Esophagus (tissue), 2 donors: ENCODE data around the gene OIP5. TPM values are rescaled to one million over a fixed set of nuclear protein-coding genes. Genes with fewer than 3 reads are reported as not detected.
A peak's percentile ranks its signal among the peaks of the same experiment; 100 is the strongest.

Source experiments
- H3K27ac ChIP-seq, 2 donors: one replicate each; pipeline ENCODE4 v1.5.1; 2013; ENCODE audit warnings: low read depth in 2 of 2, mild to moderate bottlenecking in 2 of 2, inconsistent platforms in 1 of 2, low read length in 1 of 2, moderate library complexity in 1 of 2
- H3K27me3 ChIP-seq, 2 donors: one replicate each; pipeline ENCODE4 v1.6.1; 2013; ENCODE audit warnings: low read length in 2 of 2, control low read depth in 1 of 2, mild to moderate bottlenecking in 1 of 2; ENCODE audit not compliant: insufficient read depth in 2 of 2, control insufficient read depth in 1 of 2
- H3K36me3 ChIP-seq, 2 donors: one replicate each; pipeline ENCODE4 v1.6.1; 2013; ENCODE audit warnings: low read length in 1 of 2; ENCODE audit not compliant: control insufficient read depth in 2 of 2, insufficient read depth in 2 of 2
- H3K4me1 ChIP-seq, 2 donors: one replicate each; pipeline ENCODE4 v1.6.1; 2013; ENCODE audit warnings: low read length in 1 of 2; ENCODE audit not compliant: control insufficient read depth in 2 of 2, insufficient read depth in 2 of 2
- H3K4me3 ChIP-seq, 2 donors: one replicate each; pipeline ENCODE4 v1.5.1; 2013; ENCODE audit warnings: low read length in 2 of 2, mild to moderate bottlenecking in 2 of 2, low read depth in 1 of 2, moderate library complexity in 1 of 2
- H3K9me3 ChIP-seq, 2 donors: one replicate each; pipeline ENCODE4 v1.6.1; 2013; ENCODE audit warnings: mild to moderate bottlenecking in 2 of 2, low read depth in 1 of 2, low read length in 1 of 2, moderate library complexity in 1 of 2; ENCODE audit not compliant: control insufficient read depth in 2 of 2, insufficient read depth in 1 of 2
- WGBS, 2 donors: extraction: QIAGEN DNeasy Blood & Tissue Kit; methylation state at CpG; one replicate each; pipeline ENCODE4 v1.1.7; 2013; 5-methylcytosine and 5-hydroxymethylcytosine counted together
- polyA plus RNA-seq, 2 donors: library from polyadenylated mRNA; stranded (reverse); fragments of 200-250 nt; gene quantifications; one replicate each; pipeline ENCODE4 v1.2.3, GENCODE V29; 2013
- donor health status: healthy with polysubstance abuse.
- donor health status: Bipolar disorder and iron deficiency.

OIP5 gene
- 1 to 10 TPM; 3.1 to 6.4 TPM for polyA plus RNA-seq

DNA sequence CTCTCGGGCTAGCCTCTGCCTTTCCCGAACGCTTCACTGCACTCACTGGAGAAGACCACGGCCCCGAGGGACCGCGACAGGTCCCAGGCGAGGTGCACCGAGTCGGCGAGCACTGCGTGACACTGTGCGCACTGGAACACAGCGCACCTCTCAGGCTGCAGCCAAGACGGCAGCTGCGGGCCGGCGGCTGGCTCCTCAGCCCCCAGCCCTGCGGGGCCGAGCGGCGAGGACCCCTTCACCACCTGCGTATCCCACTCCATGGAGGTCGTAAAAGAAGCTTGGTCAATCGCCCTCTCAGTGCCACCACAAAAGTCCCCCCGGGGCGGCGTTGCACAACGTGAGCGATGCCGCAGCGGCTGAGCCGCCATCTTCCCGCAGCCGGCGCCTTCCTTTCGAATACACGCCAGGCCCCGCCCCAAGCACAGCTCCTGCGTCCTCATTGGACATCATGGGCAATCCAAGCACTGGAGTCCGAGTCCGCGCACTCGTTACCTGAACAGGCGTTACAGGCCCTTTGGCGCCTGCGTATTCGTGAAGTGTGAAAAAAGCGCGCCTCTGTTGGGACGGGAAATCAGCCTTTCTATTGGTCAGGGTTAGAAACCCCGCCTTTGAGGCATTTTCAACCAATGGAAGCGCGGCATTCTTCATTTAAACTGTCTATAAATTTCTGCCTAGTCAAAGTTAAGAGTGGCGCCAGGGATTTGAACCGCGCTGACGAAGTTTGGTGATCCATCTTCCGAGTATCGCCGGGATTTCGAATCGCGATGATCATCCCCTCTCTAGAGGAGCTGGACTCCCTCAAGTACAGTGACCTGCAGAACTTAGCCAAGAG, at the start of gene OIP5, which contains the start of gene NUSAP1:
OIP5 (minus strand) TSS at position 398 of the 832 bp plus-strand sequence; CDS start at position 368, 30 bp downstream.
NUSAP1 (plus strand) TSS at position 688 of the 832 bp plus-strand sequence; CDS start at position 765, 77 bp downstream.
- H3K4me1 ChIP-seq, result no peaks in the 10 kb centered on the region
- WGBS, 2 donors, result 0 to 1% methylated on average over 64 of the region's 64 CpGs
- peak within 1 kb of the TSS; percentile 64 to 82 for H3K4me3 ChIP-seq
- peak within 1 kb of the TSS; percentile 87 to 96 for H3K27ac ChIP-seq
- no peaks in the 10 kb centered on the region for H3K36me3 ChIP-seq
- H3K9me3 ChIP-seq, result no peaks in the 10 kb centered on the region
- H3K27me3 ChIP-seq, result no peaks in the 10 kb centered on the region

DNA sequence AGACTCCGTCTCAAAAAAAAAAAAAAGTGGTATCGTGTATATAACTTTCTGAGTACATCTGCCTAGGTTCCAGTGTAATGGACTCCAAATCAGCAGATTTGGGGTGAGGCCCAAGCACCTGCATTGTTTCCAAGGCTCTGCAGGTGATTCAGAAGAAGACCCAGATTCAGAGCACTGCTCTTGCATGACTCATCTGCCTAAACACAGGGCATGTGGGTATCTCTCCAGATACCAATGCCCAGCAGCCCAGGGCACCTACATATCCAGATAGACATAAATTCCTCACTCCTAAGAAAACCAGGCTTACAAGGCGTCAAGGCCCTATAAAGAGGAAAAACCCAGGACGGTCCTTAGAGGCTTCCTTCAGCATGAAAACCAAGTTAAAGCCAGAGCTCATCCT, 45.6 kb upstream of the OIP5 start:
- no peaks in the 10 kb centered on the region for H3K4me1 ChIP-seq
- WGBS, 2 donors, result 97 to 98% methylated on average over 4 of the region's 4 CpGs
- no peaks in the 10 kb centered on the region for H3K27me3 ChIP-seq
- H3K9me3 ChIP-seq, result no peaks in the 10 kb centered on the region
- peaks cover 0 to 3% of the 10 kb centered on the region in 2 donors for H3K36me3 ChIP-seq
- H3K27ac ChIP-seq, result no peak overlapping the region
- no peak overlapping the region for H3K4me3 ChIP-seq

DNA sequence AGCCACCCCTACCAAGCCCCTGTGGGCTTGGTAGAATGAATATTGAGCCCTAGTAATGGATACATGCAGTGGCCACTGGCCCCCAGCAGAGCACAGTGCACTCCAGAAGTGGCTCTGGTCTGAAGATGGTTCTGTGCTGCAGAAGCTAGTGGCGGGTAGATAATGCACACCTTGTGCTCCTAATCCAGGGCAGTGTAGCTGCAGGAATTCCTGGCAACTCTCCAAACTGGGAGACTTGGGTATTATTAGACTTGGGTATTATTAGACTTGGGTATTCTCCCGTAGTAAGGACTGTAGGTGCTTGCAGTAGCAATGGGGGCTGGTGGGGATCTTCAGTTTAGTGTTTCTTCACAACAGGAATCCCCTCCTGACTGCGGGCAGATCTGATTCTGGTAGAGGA, 35.0 kb upstream of the OIP5 start:
- H3K9me3 ChIP-seq, result no peaks in the 10 kb centered on the region
- no peak overlapping the region for H3K27ac ChIP-seq
- WGBS, 2 donors, result 91 to 96% methylated on average over 3 of the region's 3 CpGs
- H3K4me3 ChIP-seq, result no peak overlapping the region
- H3K36me3 ChIP-seq, result peaks cover 3 to 6% of the 10 kb centered on the region in 2 donors
- H3K4me1 ChIP-seq, result no peaks in the 10 kb centered on the region
- H3K27me3 ChIP-seq, result no peaks in the 10 kb centered on the region

DNA sequence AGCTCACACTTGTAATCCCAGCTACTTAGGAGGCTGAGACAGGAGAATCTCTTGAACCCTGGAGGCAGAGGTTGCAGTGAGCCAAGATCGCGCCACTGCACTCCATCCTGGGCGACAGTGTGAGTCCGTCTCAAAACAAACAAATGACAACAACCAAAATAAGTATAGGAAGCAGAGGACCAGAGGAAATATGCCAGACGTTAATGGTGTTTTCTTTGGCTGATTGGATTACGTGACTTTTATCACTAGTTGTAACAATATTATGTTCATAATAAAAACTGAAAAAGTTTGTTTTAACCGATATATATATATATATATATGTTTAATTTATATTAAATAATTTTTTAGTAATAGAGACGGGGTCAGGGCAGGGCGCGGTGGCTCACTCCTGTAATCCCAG, 22.0 kb upstream of the OIP5 start:
- no peak overlapping the region for H3K27ac ChIP-seq
- H3K27me3 ChIP-seq, result no peaks in the 10 kb centered on the region
- H3K4me3 ChIP-seq, result no peak overlapping the region
- peaks cover 0 to 2% of the 10 kb centered on the region in 2 donors for H3K4me1 ChIP-seq
- peaks cover 0 to 2% of the 10 kb centered on the region in 2 donors for H3K36me3 ChIP-seq
- no peaks in the 10 kb centered on the region for H3K9me3 ChIP-seq
- WGBS, 2 donors, result 93 to 94% methylated on average over 10 of the region's 10 CpGs

DNA sequence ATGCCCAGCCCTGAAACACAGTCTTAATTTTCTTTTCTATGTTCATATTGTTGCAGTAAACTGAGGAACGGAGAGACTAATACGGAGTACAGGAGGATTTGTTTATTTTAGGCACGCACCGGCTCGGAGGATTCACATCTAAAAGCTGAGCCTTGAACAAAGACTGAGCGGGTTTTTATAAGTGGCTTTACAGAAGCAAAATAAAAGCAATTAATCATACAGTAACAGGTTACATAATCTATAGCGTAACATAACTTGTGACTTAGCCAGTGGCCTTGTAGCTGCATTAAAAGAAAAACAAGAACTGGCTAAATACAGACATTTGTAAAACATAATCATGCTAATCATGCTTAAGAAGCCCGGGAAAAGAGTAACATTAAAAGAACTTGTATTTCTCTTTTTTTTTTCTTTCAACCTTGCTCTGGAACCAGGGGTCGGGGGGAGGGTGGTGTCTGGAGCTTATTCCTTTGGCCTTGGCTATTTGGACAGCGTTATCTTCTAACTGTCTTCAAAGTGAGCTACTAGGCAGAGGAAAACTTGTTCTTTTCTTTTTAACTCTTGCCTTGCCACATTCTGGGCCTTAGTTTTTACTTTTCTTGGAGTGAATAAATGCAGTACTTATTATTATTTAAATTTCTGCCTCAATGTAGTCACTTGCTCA, 17.8 kb upstream of the OIP5 start:
- 44% methylated on average over 10 of the region's 10 CpGs for WGBS, 2 donors
- Histone ChIP-seq H3K36me3 (no peaks in the 10 kb centered on the region), H3K27ac (no peak overlapping the region), H3K4me3 (no peak overlapping the region), H3K9me3 (no peaks in the 10 kb centered on the region), H3K27me3 (no peaks in the 10 kb centered on the region), H3K4me1 (peaks cover 0 to 2% of the 10 kb centered on the region in 2 donors)

DNA sequence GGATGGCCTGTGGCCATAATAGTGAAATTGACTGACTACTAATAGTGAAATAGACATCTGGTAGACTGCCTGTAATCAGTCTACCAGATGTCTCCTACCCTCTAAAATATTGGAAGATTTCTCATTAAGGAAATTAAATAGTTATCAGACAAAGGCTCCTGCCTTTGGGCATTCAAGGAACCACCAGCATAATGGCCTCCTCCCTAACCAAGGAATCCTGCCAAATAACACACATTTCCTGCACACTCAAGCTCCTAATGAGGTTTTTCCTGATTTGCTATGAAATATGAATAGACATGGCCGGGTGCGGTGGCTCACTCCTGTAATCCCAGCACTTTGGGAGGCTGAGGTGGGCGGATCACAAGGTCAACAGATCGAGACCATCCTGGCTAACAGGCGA, 14.8 kb upstream of the OIP5 start:
- Histone ChIP-seq H3K4me3 (no peak overlapping the region), H3K4me1 (peaks cover 0 to 2% of the 10 kb centered on the region in 2 donors), H3K36me3 (no peaks in the 10 kb centered on the region), H3K27ac (no peak overlapping the region), H3K9me3 (no peaks in the 10 kb centered on the region), H3K27me3 (no peaks in the 10 kb centered on the region)
- 80 to 90% methylated on average over 5 of the region's 5 CpGs for WGBS, 2 donors

DNA sequence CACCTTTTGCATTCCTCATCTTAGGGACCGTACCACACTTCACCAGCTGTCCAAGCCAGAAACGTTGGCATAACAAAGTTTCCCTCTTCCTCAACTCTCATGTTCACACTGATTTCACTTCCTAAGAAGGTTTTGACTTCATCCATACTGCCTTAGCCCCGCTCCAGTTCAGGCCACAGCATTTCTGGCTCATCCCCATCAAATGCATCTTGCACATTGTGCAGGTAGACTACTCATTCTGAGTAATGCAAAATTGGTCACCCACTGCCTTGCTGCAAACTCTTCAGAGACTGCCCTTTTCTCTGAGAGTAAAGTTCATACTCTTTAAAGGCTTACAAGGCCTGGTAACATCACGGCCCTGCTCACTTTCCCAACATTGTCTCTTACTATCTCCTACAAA, 9.1 kb upstream of the OIP5 start:
- 81 to 87% methylated on average over 4 of the region's 4 CpGs for WGBS, 2 donors
- Histone ChIP-seq H3K27me3 (no peaks in the 10 kb centered on the region), H3K36me3 (no peaks in the 10 kb centered on the region), H3K27ac (no peak overlapping the region), H3K4me3 (no peak overlapping the region), H3K4me1 (peaks cover 0 to 2% of the 10 kb centered on the region in 2 donors), H3K9me3 (no peaks in the 10 kb centered on the region)

DNA sequence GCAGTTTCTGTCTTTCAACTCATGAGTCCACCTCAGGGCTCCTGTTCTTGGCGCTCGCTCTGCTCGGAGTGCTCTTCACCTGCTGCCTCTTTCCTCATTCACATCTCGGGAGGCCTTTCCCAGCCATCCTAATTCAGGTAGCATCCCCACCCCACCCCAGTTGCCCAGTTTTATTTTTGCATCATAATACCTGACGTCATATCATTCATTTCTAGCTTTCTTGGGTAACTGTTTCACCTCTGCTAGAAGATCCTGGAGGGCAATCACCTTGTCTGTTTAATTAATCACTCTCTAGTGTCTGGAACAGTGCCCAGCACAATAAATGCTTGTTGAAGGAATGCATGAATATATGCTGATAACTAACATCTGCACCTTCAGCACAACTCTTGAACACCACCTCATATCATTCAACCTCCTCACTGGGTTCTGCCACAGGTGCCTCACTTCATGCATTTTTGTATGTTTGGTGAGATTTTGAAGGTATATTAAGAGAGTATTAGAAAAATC, 7.9 kb upstream of the OIP5 start:
- WGBS, 2 donors, result 77 to 87% methylated on average over 5 of the region's 5 CpGs
- Histone ChIP-seq H3K4me1 (peaks cover 0 to 2% of the 10 kb centered on the region in 2 donors), H3K4me3 (no peak overlapping the region), H3K9me3 (no peaks in the 10 kb centered on the region), H3K27ac (no peak overlapping the region), H3K36me3 (no peaks in the 10 kb centered on the region), H3K27me3 (no peaks in the 10 kb centered on the region)

DNA sequence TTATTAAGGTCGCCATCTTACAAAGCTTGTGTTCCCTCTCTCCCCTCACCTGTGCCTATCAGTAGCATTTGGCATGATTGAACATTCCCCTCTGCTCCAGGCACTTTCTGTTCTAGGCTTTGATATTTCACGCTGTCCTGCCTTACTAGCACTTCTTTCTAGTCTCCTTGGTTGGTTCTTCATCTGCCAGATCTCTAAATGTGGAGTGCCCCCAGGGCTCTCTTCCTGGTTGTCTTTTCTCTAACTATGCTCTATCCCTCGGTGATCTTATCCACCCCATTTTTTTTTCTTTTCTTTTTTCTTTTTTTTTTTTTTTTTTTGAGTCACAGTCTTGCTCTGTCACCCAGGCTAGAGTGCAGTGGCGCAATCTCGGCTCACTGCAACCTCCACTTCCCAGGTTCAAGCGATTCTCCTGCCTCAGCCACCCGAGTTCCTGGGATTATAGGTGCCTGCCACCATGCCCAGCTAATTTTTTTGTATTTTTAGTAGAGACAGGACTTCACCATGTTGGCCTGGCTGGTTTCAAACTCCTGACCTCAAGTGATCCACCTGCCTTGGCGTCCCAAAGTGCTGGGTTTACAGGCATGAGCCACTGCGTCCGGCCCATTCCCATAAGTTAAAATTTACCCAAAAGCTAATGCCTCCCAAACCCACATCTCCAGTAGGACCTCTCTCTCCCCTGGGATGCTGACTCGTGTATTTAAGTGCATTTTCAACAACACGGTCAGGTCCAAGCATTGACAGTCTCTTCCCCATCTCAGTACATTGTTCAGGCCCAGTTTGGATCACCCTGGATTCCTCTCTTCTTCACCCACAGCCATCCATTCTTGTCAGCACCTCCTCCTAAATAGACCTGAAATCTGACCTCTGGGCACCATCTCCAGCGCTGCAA, 5.5 kb upstream of the OIP5 start:
- Histone ChIP-seq H3K4me3 (no peak overlapping the region), H3K36me3 (no peaks in the 10 kb centered on the region), H3K9me3 (no peaks in the 10 kb centered on the region), H3K4me1 (peaks cover 0 to 2% of the 10 kb centered on the region in 2 donors), H3K27me3 (no peaks in the 10 kb centered on the region), H3K27ac (no peak overlapping the region)
- WGBS, 2 donors, result 73 to 79% methylated on average over 13 of the region's 13 CpGs
